Muscle of leg (tissue), 11 donors: ENCODE results near the gene SEMA6D. TPM values are rescaled to one million over a fixed set of nuclear protein-coding genes. Genes with fewer than 3 reads are reported as not detected.

Experiments used
- DNase-seq: peaks from one replicate; pipeline ENCODE4 v3.0.0; 2013
- H3K27ac ChIP-seq: one replicate; pipeline ENCODE4 v1.5.1; 2013; ENCODE audit warnings: mild to moderate bottlenecking, low read length, control low read depth
- H3K27me3 ChIP-seq: one replicate; pipeline ENCODE4 v1.6.1; 2013; ENCODE audit warnings: low read length; ENCODE audit not compliant: control insufficient read depth, insufficient read depth
- H3K36me3 ChIP-seq: one replicate; pipeline ENCODE4 v1.6.1; 2013; ENCODE audit warnings: low read length; ENCODE audit not compliant: control insufficient read depth, insufficient read depth
- H3K4me1 ChIP-seq: one replicate; pipeline ENCODE4 v1.6.1; 2013; ENCODE audit warnings: low read length; ENCODE audit not compliant: control insufficient read depth, insufficient read depth
- H3K4me3 ChIP-seq: one replicate; pipeline ENCODE4 v1.5.1; 2013; ENCODE audit warnings: low read length, control low read depth
- H3K9me3 ChIP-seq: replicated peaks from 2 replicates; pipeline ENCODE4 v1.6.1; 2013; ENCODE audit warnings: low read depth, low read length; ENCODE audit not compliant: control insufficient read depth
- WGBS: methylation state at CpG from one replicate; pipeline ENCODE4 v1.1.5; 2013; ENCODE audit warnings: missing lambda C conversion rate; ENCODE audit not compliant: insufficient coverage; 5-methylcytosine and 5-hydroxymethylcytosine counted together
- polyA plus RNA-seq, 8 donors: library from polyadenylated mRNA; unstranded; fragments of 120-200 nt; gene quantifications; one replicate each; pipeline versions ENCODE4 v1.2.1 to v1.2.3, GENCODE V29; 2013; ENCODE audit warnings: inconsistent platforms in 1 of 8, low replicate concordance in 1 of 8; ENCODE audit not compliant: insufficient read length in 8 of 8, insufficient read depth in 1 of 8
- total RNA-seq: library from RNA; stranded (reverse); fragments of 120-200 nt; gene quantifications from one replicate; pipeline ENCODE4 v1.2.4, GENCODE V29; 2013

SEMA6D gene
- total and polyA plus RNA-seq, 9 donors: 35.0 to 69.5 (median 44.9) TPM

GRCh38 chr15:47796339-47796738 lies 79.0 kb downstream of the SEMA6D start:
- Histone ChIP-seq H3K4me1 (no peaks in the 10 kb centered on the region), H3K4me3 (no peak overlapping the region), H3K9me3 (no peaks in the 10 kb centered on the region), H3K27ac (no peak overlapping the region), H3K27me3 (no peaks in the 10 kb centered on the region), H3K36me3 (no peaks in the 10 kb centered on the region)
- peak; percentile 31 for DNase-seq
- no CpG with 5 or more reads among the region's 3 CpGs for WGBS

- peak; percentile 87 for DNase-seq
- no peaks in the 10 kb centered on the region for H3K27me3 ChIP-seq
- no peaks in the 10 kb centered on the region for H3K4me1 ChIP-seq
- no peak overlapping the region for H3K27ac ChIP-seq
- WGBS: no CpG with 5 or more reads among the region's 3 CpGs
- no peak overlapping the region for H3K4me3 ChIP-seq
- H3K36me3 ChIP-seq: no peaks in the 10 kb centered on the region
- no peaks in the 10 kb centered on the region for H3K9me3 ChIP-seq
These were observed 79.5 kb downstream of the SEMA6D start for GRCh38 chr15:47796830-47797229.

- Histone ChIP-seq H3K4me3 (no peak overlapping the region), H3K27ac (no peak overlapping the region), H3K27me3 (no peaks in the 10 kb centered on the region), H3K9me3 (no peaks in the 10 kb centered on the region), H3K4me1 (no peaks in the 10 kb centered on the region), H3K36me3 (no peaks in the 10 kb centered on the region)
- no peak for DNase-seq
- WGBS: no CpG with 5 or more reads among the region's 3 CpGs
These were observed 84.2 kb downstream of the SEMA6D start for GRCh38 chr15:47801522-47801921.

- Histone ChIP-seq H3K27me3 (no peaks in the 10 kb centered on the region), H3K9me3 (no peaks in the 10 kb centered on the region), H3K27ac (no peak overlapping the region)
These were observed 84.9 kb downstream of the SEMA6D start for GRCh38 chr15:47802216-47802615.

GRCh38 chr15:47803767-47804166 lies 86.5 kb downstream of the SEMA6D start:
- Histone ChIP-seq H3K4me3 (no peak overlapping the region), H3K36me3 (no peaks in the 10 kb centered on the region), H3K9me3 (no peaks in the 10 kb centered on the region), H3K4me1 (no peaks in the 10 kb centered on the region), H3K27ac (no peak overlapping the region), H3K27me3 (no peaks in the 10 kb centered on the region)
- DNase-seq: no peak
- no CpG with 5 or more reads among the region's 2 CpGs for WGBS

More at GRCh38 chr15:47802216-47802615, 84.9 kb downstream of the SEMA6D start:
- no peak overlapping the region for H3K4me3 ChIP-seq
- H3K36me3 ChIP-seq: no peaks in the 10 kb centered on the region
- no peaks in the 10 kb centered on the region for H3K4me1 ChIP-seq
- DNase-seq: no peak

GRCh38 chr15:47804733-47805132 lies 87.4 kb downstream of the SEMA6D start:
- Histone ChIP-seq H3K27me3 (no peaks in the 10 kb centered on the region), H3K9me3 (no peaks in the 10 kb centered on the region), H3K4me3 (no peak overlapping the region), H3K36me3 (no peaks in the 10 kb centered on the region), H3K27ac (no peak overlapping the region), H3K4me1 (no peaks in the 10 kb centered on the region)
- 63% methylated on average over 2 of the region's 6 CpGs for WGBS
- no peak for DNase-seq

- no peak for DNase-seq
- no peaks in the 10 kb centered on the region for H3K36me3 ChIP-seq
- no CpG with 5 or more reads among the region's 2 CpGs for WGBS
- no peak overlapping the region for H3K27ac ChIP-seq
- no peaks in the 10 kb centered on the region for H3K27me3 ChIP-seq
- no peak overlapping the region for H3K4me3 ChIP-seq
- H3K4me1 ChIP-seq: no peaks in the 10 kb centered on the region
- H3K9me3 ChIP-seq: no peaks in the 10 kb centered on the region
These were observed 88.7 kb downstream of the SEMA6D start for GRCh38 chr15:47806008-47806407.

GRCh38 chr15:47811172-47811571 lies 93.9 kb downstream of the SEMA6D start:
- Histone ChIP-seq H3K4me3 (no peak overlapping the region), H3K27ac (no peak overlapping the region), H3K27me3 (no peaks in the 10 kb centered on the region), H3K4me1 (no peaks in the 10 kb centered on the region), H3K36me3 (no peaks in the 10 kb centered on the region), H3K9me3 (no peaks in the 10 kb centered on the region)
- no peak for DNase-seq
- WGBS: 0% methylated on average over 1 of the region's 1 CpG

- DNase-seq: no peak
- no peaks in the 10 kb centered on the region for H3K27me3 ChIP-seq
- 77% methylated on average over 3 of the region's 4 CpGs for WGBS
- H3K27ac ChIP-seq: no peak overlapping the region
- no peaks in the 10 kb centered on the region for H3K4me1 ChIP-seq
- H3K9me3 ChIP-seq: no peaks in the 10 kb centered on the region
- H3K36me3 ChIP-seq: no peaks in the 10 kb centered on the region
- no peak overlapping the region for H3K4me3 ChIP-seq
These were observed 95.2 kb downstream of the SEMA6D start for GRCh38 chr15:47812470-47812999.

- no peaks in the 10 kb centered on the region for H3K36me3 ChIP-seq
- no peaks in the 10 kb centered on the region for H3K9me3 ChIP-seq
- no peaks in the 10 kb centered on the region for H3K4me1 ChIP-seq
- no peak overlapping the region for H3K4me3 ChIP-seq
- WGBS: no CpG with 5 or more reads among the region's 5 CpGs
- DNase-seq: no peak
- no peak overlapping the region for H3K27ac ChIP-seq
- no peaks in the 10 kb centered on the region for H3K27me3 ChIP-seq
These were observed 96.6 kb downstream of the SEMA6D start for GRCh38 chr15:47813748-47814384.

- no peaks in the 10 kb centered on the region for H3K9me3 ChIP-seq
- no peaks in the 10 kb centered on the region for H3K36me3 ChIP-seq
- no peaks in the 10 kb centered on the region for H3K4me1 ChIP-seq
- WGBS: no CpG with 5 or more reads among the region's 1 CpG
- no peak overlapping the region for H3K27ac ChIP-seq
- H3K27me3 ChIP-seq: no peaks in the 10 kb centered on the region
- no peak overlapping the region for H3K4me3 ChIP-seq
- DNase-seq: no peak
These were observed 97.3 kb downstream of the SEMA6D start for GRCh38 chr15:47814620-47815019.
